HCT116 (cell line): Measurements from ENCODE around the gene SYNE2. TPM values are rescaled to one million over a fixed set of nuclear protein-coding genes. Genes with fewer than 3 reads are reported as not detected.

Experiments
- ATAC-seq: fragments of 200-7000 bp; cut with Tn5 transposase; 2 replicates; pipeline ENCODE4 v1.9.1; 2020; ENCODE audit warnings: mild to moderate bottlenecking, moderate library complexity
- BruUV-seq: library from RNA; stranded (reverse); fragments of 400-500 nt; replicated peaks from 2 replicates; lab custom pipeline; 2021; lab: Mats Ljungman, UMichigan
- CTCF ChIA-PET: fragments of 300-600 bp; sonication (Branson Sonifier 250); formaldehyde crosslinking; loops from one replicate; lab custom pipeline; 2021; ENCODE audit warnings: antibody characterized with exemption; lab: Charles Lee
- POLR2A ChIA-PET: fragments of 300-600, 350-600 bp; sonication (Branson Sonifier 250); formaldehyde crosslinking; loops from one replicate; lab custom pipeline; 2021; ENCODE audit warnings: antibody characterized with exemption; lab: Charles Lee
- RAD21 ChIA-PET, 2 experiments: fragments of 300-600 bp; sonication (Branson Sonifier 250); formaldehyde crosslinking; loops; one replicate each; lab custom pipeline; 2023; ENCODE audit warnings: low total read pairs in 2 of 2; ENCODE audit not compliant: uncharacterized antibody in 2 of 2, unreplicated experiment in 2 of 2, low non-redundant PET in 1 of 2; lab: Charles Lee
- DNase-seq: peaks from one replicate; pipeline ENCODE4 v3.0.0-alpha.2; 2010; ENCODE audit warnings: low read depth, low spot score
- H2AFZ ChIP-seq: fragments of 200-600 bp; shearing (Covaris generic), sonication (generic); 2 replicates; pipeline ENCODE4 v1.6.1; 2017; ENCODE audit warnings: low read depth, mixed run types, mixed read lengths, antibody characterized with exemption, low read length; ENCODE audit not compliant: poor library complexity, severe bottlenecking
- H3K27ac ChIP-seq: 2 replicates; pipeline ENCODE4 v1.5.1; 2012; ENCODE audit warnings: low read depth, low read length
- H3K27me3 ChIP-seq: fragments of 200-600 bp; sonication (generic); 2 replicates; pipeline ENCODE4 v1.6.1; 2016; ENCODE audit warnings: mixed run types, low read length, mixed read lengths; ENCODE audit not compliant: insufficient read depth
- H3K36me3 ChIP-seq, 2 experiments: fragments of 200-500 bp in 1 of 2; fragments of 200-600 bp in 1 of 2; sonication (Bioruptor generic) in 1 of 2; sonication (generic) in 1 of 2; 2 replicates each; pipeline versions ENCODE4 v1.5.1 to v1.6.1; 2014 to 2016; ENCODE audit warnings: low read length in 2 of 2, inconsistent platforms in 1 of 2, mixed read lengths in 1 of 2, mixed run types in 1 of 2; ENCODE audit not compliant: insufficient read depth in 2 of 2, control insufficient read depth in 1 of 2
- H3K4me1 ChIP-seq, 2 experiments: fragments of 200-600 bp in 1 of 2; sonication (generic) in 1 of 2; 2 replicates each; pipeline versions ENCODE4 v1.5.1 to v1.6.1; 2012 to 2017; ENCODE audit warnings: low read length in 2 of 2, inconsistent platforms in 1 of 2, mild to moderate bottlenecking in 1 of 2, mixed read lengths in 1 of 2, mixed run types in 1 of 2, moderate library complexity in 1 of 2; ENCODE audit not compliant: insufficient read depth in 2 of 2, control insufficient read depth in 1 of 2
- H3K4me2 ChIP-seq: fragments of 200-600 bp; sonication (generic); 2 replicates; pipeline ENCODE4 v1.6.1; 2017; ENCODE audit warnings: mixed run types, low read length, mixed read lengths
- H3K4me3 ChIP-seq, 2 experiments: fragments of 200-600 bp in 1 of 2; sonication (generic) in 1 of 2; replicated peaks in 1 of 2; 2 replicates each; pipeline ENCODE4 v1.5.1; 2011 to 2016; ENCODE audit warnings: low read length in 2 of 2, control low read depth in 1 of 2, low read depth in 1 of 2, mild to moderate bottlenecking in 1 of 2, mixed read lengths in 1 of 2, mixed run types in 1 of 2
- H3K79me2 ChIP-seq: fragments of 200-600 bp; sonication (generic); 2 replicates; pipeline ENCODE4 v1.6.1; 2017; ENCODE audit warnings: mild to moderate bottlenecking, mixed run types, low read length, moderate library complexity, mixed read lengths; ENCODE audit not compliant: insufficient read depth
- H3K9ac ChIP-seq: fragments of 200-600 bp; sonication (generic); 2 replicates; pipeline ENCODE4 v1.6.1; 2016; ENCODE audit warnings: low read length, mixed read lengths
- H3K9me2 ChIP-seq: fragments of 200-600 bp; sonication (generic), shearing (Covaris generic); 2 replicates; pipeline ENCODE4 v1.6.1; 2017; ENCODE audit warnings: mixed run types, mild to moderate bottlenecking, moderate library complexity; ENCODE audit not compliant: insufficient read depth
- H3K9me3 ChIP-seq, 2 experiments: fragments of 200-500 bp in 1 of 2; fragments of 200-600 bp in 1 of 2; sonication (Bioruptor generic) in 1 of 2; sonication (generic) in 1 of 2; 2 replicates each; pipeline ENCODE4 v1.6.1; 2014 to 2017; ENCODE audit warnings: low read length in 2 of 2, mixed read lengths in 2 of 2, inconsistent platforms in 1 of 2, low read depth in 1 of 2, mild to moderate bottlenecking in 1 of 2, mixed run types in 1 of 2, moderate library complexity in 1 of 2; ENCODE audit not compliant: control insufficient read depth in 1 of 2, insufficient read depth in 1 of 2
- H4K20me1 ChIP-seq: fragments of 200-600 bp; sonication (generic), shearing (Covaris generic); 2 replicates; pipeline ENCODE4 v1.6.1; 2017; ENCODE audit warnings: mixed run types, mild to moderate bottlenecking, moderate library complexity; ENCODE audit not compliant: insufficient read depth
- CBX3 ChIP-seq: IDR thresholded peaks from 2 replicates; pipeline ENCODE4 v1.6.1; 2012; ENCODE audit warnings: low read depth
- CEBPB ChIP-seq: IDR thresholded peaks from 2 replicates; pipeline ENCODE4 v1.6.1; 2012; ENCODE audit warnings: low read depth
- CTCF ChIP-seq, 3 experiments: fragments of 200-600 bp in 1 of 3; sonication (generic) in 1 of 3; IDR thresholded peaks in 2 of 3; conservative IDR thresholded peaks in 1 of 3; 2 replicates each; pipeline ENCODE4 v1.5.1; 2012 to 2017; ENCODE audit warnings: low read depth in 2 of 3, low read length in 2 of 3, antibody characterized with exemption in 1 of 3, borderline replicate concordance in 1 of 3, control low read depth in 1 of 3, mild to moderate bottlenecking in 1 of 3, mixed read lengths in 1 of 3, mixed run types in 1 of 3, moderate library complexity in 1 of 3; ENCODE audit not compliant: insufficient read depth in 1 of 3
- EGR1 ChIP-seq: IDR thresholded peaks from 2 replicates; pipeline ENCODE4 v1.6.1; 2012; ENCODE audit warnings: low read depth
- ELF1 ChIP-seq: IDR thresholded peaks from 2 replicates; pipeline ENCODE4 v1.6.1; 2012; ENCODE audit warnings: low read depth, borderline replicate concordance
- FOSL1 ChIP-seq: IDR thresholded peaks from 2 replicates; pipeline ENCODE4 v1.6.1; 2012; ENCODE audit warnings: low read depth
- JUND ChIP-seq: IDR thresholded peaks from 2 replicates; pipeline ENCODE4 v1.6.1; 2012
- POLR2A ChIP-seq: IDR thresholded peaks from 2 replicates; pipeline ENCODE4 v1.7.0; 2011; ENCODE audit warnings: borderline replicate concordance; ENCODE audit not compliant: insufficient read depth, insufficient read length; ENCODE audit errors: extremely low read depth
- POLR2AphosphoS5 ChIP-seq: IDR thresholded peaks from 2 replicates; pipeline ENCODE4 v1.6.1; 2011; ENCODE audit warnings: mild to moderate bottlenecking, low read depth, low read length, moderate library complexity
- RAD21 ChIP-seq: IDR thresholded peaks from 2 replicates; pipeline ENCODE4 v1.6.1; 2012; ENCODE audit warnings: low read depth, mild to moderate bottlenecking
- SIN3A ChIP-seq: IDR thresholded peaks from 2 replicates; pipeline ENCODE4 v1.6.1; 2012; ENCODE audit warnings: low read depth
- SP1 ChIP-seq: IDR thresholded peaks from 2 replicates; pipeline ENCODE4 v1.6.1; 2012; ENCODE audit warnings: low read depth
- YY1 ChIP-seq: IDR thresholded peaks from 2 replicates; pipeline ENCODE4 v1.6.1; 2011; ENCODE audit warnings: low read length, low read depth, moderate library complexity, mild to moderate bottlenecking; ENCODE audit not compliant: insufficient replicate concordance; ENCODE audit errors: extremely low read depth
- ZFX ChIP-seq: fragments of 450-650 bp; IDR thresholded peaks from 2 replicates; pipeline ENCODE4 v1.6.1; 2017
- intact Hi-C: fragments of 100-400 bp; cut with micrococcal nuclease; formaldehyde crosslinking; loops from 2 replicates; pipeline ENCODE4 v1.10.0; 2022
- total RNA-seq: library from RNA; stranded (reverse); gene quantifications from one replicate; pipeline ENCODE4 v1.2.1, GENCODE V29; 2021; ENCODE audit not compliant: unreplicated experiment
- TF ChIP-seq, protein P1 (sequence below): IDR thresholded peaks from 2 replicates; pipeline ENCODE4 v1.6.1; 2011; ENCODE audit warnings: mild to moderate bottlenecking, low read length, moderate library complexity; ENCODE audit not compliant: insufficient replicate concordance; ENCODE audit errors: extremely low read depth

The SYNE2 gene
- total RNA-seq, 1 experiment from 2014 or later = 28.8 TPM

DNA sequence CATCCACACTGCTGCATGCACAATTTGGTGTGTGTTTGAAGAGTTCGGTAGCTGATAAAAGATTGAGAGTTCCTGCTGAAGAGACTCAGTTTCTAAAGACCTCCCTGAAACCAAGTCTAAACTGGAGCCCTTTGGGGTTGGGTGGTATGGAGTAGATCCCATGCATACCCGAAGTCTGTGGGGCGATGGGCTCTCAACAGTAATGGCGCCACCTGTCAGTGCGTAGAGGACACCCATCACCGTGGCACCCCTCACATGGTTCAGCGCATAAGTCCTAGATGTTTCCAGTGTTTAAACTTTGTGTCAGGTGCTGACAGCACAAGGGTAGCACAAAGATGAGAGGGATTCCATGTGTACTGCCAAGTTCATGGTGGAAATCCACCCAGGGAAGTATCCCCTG lies 355.5 kb downstream of the SYNE2 start:
- ATAC-seq = no peak
- no peak for TF ChIP-seq RAD21
- TF ChIP-seq, protein P1, sequence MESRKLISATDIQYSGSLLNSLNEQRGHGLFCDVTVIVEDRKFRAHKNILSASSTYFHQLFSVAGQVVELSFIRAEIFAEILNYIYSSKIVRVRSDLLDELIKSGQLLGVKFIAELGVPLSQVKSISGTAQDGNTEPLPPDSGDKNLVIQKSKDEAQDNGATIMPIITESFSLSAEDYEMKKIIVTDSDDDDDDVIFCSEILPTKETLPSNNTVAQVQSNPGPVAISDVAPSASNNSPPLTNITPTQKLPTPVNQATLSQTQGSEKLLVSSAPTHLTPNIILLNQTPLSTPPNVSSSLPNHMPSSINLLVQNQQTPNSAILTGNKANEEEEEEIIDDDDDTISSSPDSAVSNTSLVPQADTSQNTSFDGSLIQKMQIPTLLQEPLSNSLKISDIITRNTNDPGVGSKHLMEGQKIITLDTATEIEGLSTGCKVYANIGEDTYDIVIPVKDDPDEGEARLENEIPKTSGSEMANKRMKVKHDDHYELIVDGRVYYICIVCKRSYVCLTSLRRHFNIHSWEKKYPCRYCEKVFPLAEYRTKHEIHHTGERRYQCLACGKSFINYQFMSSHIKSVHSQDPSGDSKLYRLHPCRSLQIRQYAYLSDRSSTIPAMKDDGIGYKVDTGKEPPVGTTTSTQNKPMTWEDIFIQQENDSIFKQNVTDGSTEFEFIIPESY = no peak
- Histone ChIP-seq H3K27me3 (no peaks in the 10 kb centered on the region), H3K4me1 (no peaks in the 10 kb centered on the region), H3K79me2 (no peaks in the 10 kb centered on the region), H3K9ac (no peak overlapping the region), H3K27ac (no peak overlapping the region), H4K20me1 (no peaks in the 10 kb centered on the region), H3K4me3 (no peak overlapping the region), H3K9me3 (no peaks in the 10 kb centered on the region), H3K4me2 (no peak overlapping the region), H3K9me2 (no peaks in the 10 kb centered on the region), H2AFZ (no peak overlapping the region), H3K36me3 (no peaks in the 10 kb centered on the region; a peak in 2 of 4 replicates)
- ChIA-PET RAD21 (no interaction called here), CTCF (no interaction called here), POLR2A (no interaction called here)
- intact Hi-C loops = no loop called here
- no peak for DNase-seq
- BruUV-seq = no TSS peak

DNA sequence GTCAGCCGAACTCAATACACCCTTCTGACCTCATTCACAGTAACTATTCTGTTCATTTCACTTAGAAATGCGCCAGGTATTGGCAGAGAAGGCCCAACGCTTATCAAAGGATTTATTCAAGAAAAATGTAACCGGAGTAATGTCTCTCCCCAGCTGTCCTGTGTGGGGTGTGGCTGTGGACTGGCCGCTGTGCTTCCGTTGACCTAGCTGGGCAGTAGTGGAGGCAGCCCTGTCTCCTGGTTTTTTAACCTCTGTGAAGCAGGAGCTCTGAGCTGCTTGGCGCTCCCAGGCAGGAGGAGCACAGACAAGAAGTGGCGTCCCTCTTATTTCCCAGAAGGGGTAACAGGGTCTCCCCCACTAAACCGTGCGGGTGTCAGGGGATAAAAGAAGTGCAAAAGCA lies 356.2 kb downstream of the SYNE2 start:
- BruUV-seq = no TSS peak
- no peak for DNase-seq
- Histone ChIP-seq H3K9ac (no peak overlapping the region), H3K4me2 (no peak overlapping the region), H3K4me1 (no peaks in the 10 kb centered on the region), H3K79me2 (no peaks in the 10 kb centered on the region), H3K27me3 (no peaks in the 10 kb centered on the region), H2AFZ (no peak overlapping the region), H3K36me3 (no peaks in the 10 kb centered on the region; a peak in 2 of 4 replicates), H3K9me3 (no peaks in the 10 kb centered on the region), H4K20me1 (no peaks in the 10 kb centered on the region), H3K27ac (no peak overlapping the region), H3K4me3 (no peak overlapping the region), H3K9me2 (no peaks in the 10 kb centered on the region)
- CTCF ChIA-PET = no interaction called here
- RAD21 ChIA-PET = no interaction called here
- no peak for ATAC-seq
- TF ChIP-seq JUND (no peak), CTCF (IDR thresholded peaks at IDR 0.05 in 2 of 3, conservative IDR thresholded peaks at IDR 0.05 in 1 of 3; ENCODE audit: borderline replicate concordance in 1 of 3, insufficient read depth in 1 of 3, low read depth in 2 of 3, low read length in 2 of 3) (no peak), SP1 (no peak), POLR2AphosphoS5 (no peak), EGR1 (no peak), POLR2A (no peak), ELF1 (no peak), SIN3A (no peak), YY1 (no peak), ZFX (no peak), FOSL1 (no peak), CBX3 (no peak), RAD21 (no peak), CEBPB (no peak)
- intact Hi-C loops = no loop called here
- POLR2A ChIA-PET = no interaction called here
